Cardiac septum (tissue), 1 donor: ENCODE data around the gene NRSN1. TPM values are rescaled to one million over a fixed set of nuclear protein-coding genes. Genes with fewer than 3 reads are reported as not detected.

Source experiments
- DNase-seq: peaks from one replicate; pipeline ENCODE4 v3.0.0-alpha.2; 2020; ENCODE audit warnings: low spot score
- intact Hi-C: fragments of 100-400 bp; cut with DNase I; formaldehyde crosslinking; loops from one replicate; pipeline ENCODE4 v1.14.0; 2022
- total RNA-seq: library from RNA; stranded (reverse); fragmentation: NEBNext Ultra II Directional; extraction: Animal tissue kit (Norgen Biotek cat#: 25700); gene quantifications from one replicate; pipeline ENCODE4 v1.2.1, GENCODE V29; 2021
- donor health status: DM: no; HTN: no; CAD: no.

Gene NRSN1
- total RNA-seq, 1 donor from 2014 or later = not detected

- intact Hi-C loops = no loop called here
- DNase-seq = no peak
Observed at GRCh38 chr6:24195836-24196597, 70.0 kb downstream of the NRSN1 start.

Other genes with a start within 250 kb of the NRSN1 start
- 0.08 TPM for gene DCDC2, start 231.8 kb downstream of the NRSN1 start, total RNA-seq